GM23248 (cell line): Measurements from ENCODE around the gene TCF23.

Source experiments
- EZH2 ChIP-seq: fragments of 200-600 bp; sonication (generic); IDR thresholded peaks from 2 replicates; pipeline ENCODE4 v1.6.1; 2018; ENCODE audit warnings: antibody characterized with exemption, mild to moderate bottlenecking; ENCODE audit not compliant: insufficient read depth, poor library complexity, severe bottlenecking
- EZH2phosphoT487 ChIP-seq: fragments of 200-600 bp; sonication (generic); IDR thresholded peaks from 2 replicates; pipeline ENCODE4 v1.6.1; 2018; ENCODE audit warnings: antibody characterized with exemption, moderate library complexity, mild to moderate bottlenecking, low read depth; ENCODE audit not compliant: insufficient read depth

GRCh38 chr2:27198627-27199026 lies 49.8 kb downstream of the TCF23 start:
- TF ChIP-seq EZH2: no peak
- TF ChIP-seq EZH2phosphoT487: no peak
